Left kidney (tissue), 2 donors: ENCODE results near the gene RGS7. TPM values are rescaled to one million over a fixed set of nuclear protein-coding genes. Genes with fewer than 3 reads are reported as not detected.
"Not testable (repeated sequence)": the region's sequence is repeated elsewhere in the genome, so short reads cannot be mapped to it uniquely, and the experiment has no call there.

Source experiments
- DNase-seq: peaks from one replicate; pipeline ENCODE4 v3.0.0-alpha.2; 2013
- polyA plus RNA-seq: library from polyadenylated mRNA; unstranded; fragments of 120-200 nt; gene quantifications from one replicate; pipeline ENCODE4 v1.2.1, GENCODE V29; 2013; ENCODE audit not compliant: insufficient read length

The RGS7 gene
- polyA plus RNA-seq, 1 donor = 6.7 TPM

DNA sequence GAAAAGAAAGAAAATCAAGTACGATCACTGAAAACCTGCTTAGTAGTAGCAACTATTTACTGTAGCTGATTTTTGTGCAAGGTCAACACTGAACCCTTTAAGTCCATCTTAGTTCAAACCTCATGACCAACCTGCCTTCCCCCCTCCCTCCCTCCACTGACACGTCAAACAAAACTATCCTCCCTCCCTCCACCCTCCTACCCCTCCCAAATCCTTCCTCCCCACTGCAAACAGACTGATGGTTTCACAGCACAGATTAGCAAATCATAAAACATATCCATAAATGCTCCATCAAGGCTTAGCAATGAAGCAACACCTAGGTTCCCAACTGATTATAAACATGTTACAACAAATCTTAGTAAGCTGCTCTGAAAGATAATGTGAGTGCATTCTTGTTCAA lies 580.8 kb downstream of the RGS7 start:
- no peak for DNase-seq

DNA sequence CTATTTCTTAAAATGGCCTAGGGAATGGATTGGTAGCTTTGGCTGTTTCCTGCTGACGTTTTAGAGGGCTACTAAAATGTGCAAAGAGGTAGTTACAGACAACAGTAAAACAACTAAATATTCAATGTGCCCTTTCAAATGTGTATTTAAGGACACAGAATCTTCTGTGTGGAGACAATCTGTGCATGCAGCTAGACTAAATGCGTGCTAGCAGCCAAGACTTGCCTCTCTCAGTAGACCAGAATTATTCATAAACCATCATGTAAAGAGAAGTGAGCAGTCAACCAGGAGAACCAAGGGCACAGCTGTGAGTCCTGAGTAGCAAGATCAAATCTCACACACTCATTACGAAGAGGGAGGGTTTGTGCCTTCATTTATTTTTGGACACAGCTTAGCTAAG lies 584.9 kb downstream of the RGS7 start:
- no peak for DNase-seq

DNA sequence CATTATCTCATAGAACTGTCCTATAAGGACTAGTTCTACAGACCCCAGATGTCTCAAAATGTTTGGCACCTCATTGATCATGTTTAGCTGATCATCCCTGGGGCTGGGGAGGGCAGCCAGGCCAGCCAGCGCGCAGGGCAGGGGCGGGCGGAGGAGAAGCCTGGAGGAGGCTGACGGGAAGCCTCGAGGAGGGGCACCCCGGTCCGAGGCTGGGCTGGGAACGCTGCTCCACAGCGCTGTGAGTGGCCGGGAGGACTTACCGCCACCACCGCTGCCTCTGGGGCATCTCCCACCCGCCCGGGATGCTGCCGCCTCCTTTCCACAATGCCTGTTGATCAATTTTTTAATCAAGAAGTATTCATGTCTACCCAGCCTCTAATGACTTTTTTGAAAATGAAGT lies 585.6 kb downstream of the RGS7 start:
- no peak for DNase-seq

DNA sequence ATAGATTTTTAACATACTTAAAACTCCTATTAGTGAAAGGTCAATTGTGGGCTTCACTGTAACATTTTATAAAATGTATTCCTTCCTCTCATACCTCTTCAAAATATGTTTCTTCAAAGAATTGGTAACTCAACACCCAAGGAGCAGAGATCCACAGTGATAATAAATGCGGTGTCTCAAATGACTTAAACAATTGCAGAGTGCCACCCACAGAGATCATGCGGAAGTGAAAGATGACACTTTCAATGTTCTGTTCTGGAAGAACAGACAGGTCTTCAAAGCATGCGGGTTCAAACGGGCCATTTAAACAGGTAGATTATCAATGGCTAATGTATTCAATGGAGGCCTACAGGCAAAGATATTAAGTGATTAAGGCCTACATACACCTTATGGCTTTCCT lies 588.0 kb downstream of the RGS7 start:
- no peak for DNase-seq

GRCh38 chr1:240766831-240767230 lies 590.2 kb downstream of the RGS7 start:
- DNase-seq = no peak

DNA sequence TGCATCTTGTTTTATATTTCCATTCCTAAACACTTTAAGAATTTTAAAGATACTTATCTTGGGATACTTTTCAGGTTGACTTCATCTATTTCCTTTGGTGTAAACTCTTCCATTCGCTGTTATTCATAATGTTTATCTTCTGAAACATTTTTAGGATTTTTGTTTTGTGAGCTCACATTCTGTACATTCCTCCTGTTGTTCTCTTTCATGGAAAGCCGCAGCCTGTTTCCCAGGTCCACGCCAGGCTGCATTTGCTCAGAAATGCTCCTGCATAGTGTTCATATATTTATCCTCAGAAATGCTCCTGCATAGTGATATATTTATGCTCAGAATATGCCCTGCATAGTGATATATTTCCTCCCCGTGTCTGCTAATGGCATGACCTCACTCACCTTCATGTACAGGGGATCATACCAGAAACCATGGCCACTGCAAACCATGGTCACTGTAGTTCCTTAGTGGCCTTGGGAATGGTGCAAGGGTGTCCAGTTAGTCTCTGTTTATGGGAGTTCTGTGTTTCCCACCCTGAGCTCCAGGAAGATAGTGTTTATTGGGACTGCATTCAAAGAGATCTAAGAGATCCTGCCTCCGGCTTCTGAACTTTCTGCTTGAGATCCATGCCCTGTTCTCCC lies 591.2 kb downstream of the RGS7 start:
- no peak for DNase-seq

DNA sequence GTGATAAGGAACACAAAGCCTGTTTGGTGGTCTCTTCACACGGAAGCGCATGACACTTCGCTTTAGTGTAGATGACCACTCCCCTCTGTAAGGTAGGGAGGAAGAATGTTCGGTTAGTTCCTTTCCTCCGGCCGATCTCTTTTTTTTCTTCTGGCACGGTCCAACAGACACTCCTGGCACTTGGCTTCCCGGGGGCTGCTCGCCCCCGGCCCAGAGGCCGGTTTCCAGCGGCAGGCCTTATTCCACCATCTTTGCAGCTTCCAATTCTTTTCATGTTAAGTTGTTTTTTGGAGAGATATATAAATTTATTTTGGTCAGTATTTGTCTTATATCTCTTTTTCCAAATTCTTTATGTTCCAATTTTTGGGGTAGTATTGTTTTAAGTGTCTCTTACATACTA lies 593.2 kb downstream of the RGS7 start:
- no peak for DNase-seq

- not testable (repeated sequence) for DNase-seq
These were observed 593.9 kb downstream of the RGS7 start for GRCh38 chr1:240763095-240763494.

DNA sequence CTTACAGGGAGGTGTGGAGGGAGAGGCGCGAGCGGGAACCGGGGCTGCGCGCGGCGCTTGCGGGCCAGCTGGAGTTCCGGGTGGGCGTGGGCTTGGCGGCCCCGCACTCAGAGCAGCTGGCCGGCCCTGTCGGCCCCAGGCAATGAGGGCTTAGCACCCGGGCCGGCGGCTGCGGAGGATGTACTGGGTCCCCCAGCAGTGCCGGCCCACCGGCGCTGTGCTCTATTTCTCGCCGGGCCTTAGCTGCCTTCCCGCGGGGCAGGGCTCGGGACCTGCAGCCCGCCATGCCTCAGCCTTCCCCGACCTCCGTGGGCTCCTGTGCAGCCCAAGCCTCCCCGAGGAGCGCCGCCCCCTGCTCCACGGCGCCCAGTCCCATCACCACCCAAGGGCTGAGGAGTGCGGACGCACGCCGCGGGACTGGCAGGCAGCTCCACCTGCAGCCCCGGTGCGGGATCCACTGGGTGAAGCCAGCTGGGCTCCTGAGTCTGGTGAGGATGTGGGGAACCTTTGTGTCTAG lies 594.5 kb downstream of the RGS7 start:
- DNase-seq = not testable (repeated sequence)

DNA sequence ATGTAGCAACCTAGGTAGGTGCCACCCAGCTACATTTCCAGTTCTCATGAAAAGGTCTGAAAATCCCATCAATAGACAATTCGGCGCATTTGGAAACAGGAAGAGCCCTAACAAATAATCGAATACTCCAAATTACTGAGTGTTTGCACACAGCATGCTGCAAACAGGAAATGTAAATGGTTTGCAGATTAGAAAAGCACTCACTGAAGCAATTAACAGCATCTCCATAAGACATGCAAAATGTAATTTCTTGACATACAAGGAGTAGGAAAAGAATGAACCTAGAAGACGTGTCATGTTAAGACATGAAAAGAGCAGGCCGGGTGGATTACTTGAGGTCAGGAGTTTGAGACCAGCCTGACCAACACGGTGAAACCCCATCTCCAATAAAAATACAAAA lies 598.2 kb downstream of the RGS7 start:
- not testable (repeated sequence) for DNase-seq

DNA sequence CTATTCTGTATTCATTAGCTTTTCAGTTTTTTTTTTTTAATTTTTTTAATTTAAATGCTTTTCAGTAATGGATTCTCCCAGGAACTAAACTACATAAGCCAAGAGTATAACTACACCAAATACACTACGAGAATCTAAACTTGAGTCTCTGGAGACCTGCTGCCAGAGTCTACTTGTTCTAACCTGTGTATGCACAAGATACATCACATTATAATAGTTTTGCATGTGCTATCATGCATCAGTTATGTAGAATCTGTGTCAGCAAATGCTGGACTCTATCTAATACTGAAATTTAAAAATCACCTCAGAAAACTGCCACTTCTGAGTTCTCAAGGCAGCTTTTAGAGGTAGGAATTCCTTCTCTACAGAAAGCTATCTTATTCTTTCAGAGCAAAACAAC lies 598.7 kb downstream of the RGS7 start:
- DNase-seq = no peak

- DNase-seq = no peak
These were observed 609.1 kb downstream of the RGS7 start for GRCh38 chr1:240747907-240748306.

- DNase-seq = no peak
These were observed 613.3 kb downstream of the RGS7 start for GRCh38 chr1:240743705-240744104.

DNA sequence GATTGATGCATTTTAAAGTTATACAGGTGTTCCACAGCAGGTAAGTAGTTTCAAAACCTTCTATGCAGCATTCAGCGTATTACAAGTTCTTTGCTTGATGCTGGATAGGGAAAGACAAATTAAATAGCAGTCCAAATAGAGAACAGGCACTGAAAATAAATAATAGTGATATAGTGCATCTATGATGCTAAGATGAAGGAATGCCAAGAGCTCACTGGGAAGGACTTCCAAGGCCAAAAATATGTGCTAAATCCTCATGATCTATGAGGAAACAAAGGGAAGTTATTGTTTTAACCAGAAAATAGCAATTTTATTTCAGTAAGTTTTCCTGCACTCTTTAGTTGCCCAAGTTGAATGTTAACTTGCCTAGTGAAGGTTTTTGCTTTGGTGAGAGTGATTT lies 617.3 kb downstream of the RGS7 start:
- no peak for DNase-seq

DNA sequence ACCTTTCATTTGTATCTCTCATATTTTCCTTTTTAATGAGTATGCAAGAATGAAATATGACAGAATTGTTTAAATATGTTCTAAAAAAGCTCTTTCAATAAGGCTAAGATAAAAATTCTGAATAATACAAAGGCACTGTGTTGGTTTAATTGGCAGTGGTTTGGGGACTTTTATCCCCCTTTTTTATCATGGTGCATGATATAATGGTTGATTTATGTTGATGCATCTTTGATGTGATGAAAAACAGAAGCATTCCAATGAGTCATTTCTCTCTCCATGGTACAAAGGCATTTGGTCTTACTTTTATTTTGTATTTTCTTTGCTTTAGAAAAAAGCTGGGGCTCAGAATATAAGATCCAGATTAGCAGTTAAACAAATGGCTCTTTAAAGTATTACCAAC lies 617.9 kb downstream of the RGS7 start:
- no peak for DNase-seq

DNA sequence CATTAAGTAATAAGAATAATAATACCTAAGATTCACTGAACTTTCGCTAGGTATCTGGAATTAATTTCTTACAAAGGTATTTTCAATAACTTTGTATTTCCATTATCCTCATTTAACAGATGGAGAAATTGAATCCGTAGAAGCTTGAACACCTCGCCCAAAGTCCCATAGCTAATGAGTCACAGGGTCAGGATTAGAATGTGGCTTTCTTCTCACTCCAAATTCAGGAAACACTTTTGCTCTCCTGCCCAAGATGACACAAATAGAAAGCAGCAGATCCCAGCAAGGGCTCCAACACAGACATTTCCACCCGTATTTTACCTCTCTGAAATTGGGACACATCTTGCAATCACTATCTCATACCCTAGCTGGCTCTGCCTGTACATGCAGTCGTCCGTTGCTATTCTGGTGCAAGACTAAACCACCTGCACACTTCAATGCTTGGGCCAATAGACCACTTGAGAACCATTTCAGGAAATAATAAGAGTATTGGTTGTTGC lies 619.2 kb downstream of the RGS7 start:
- DNase-seq = no peak

GRCh38 chr1:240737298-240737697 lies 619.7 kb downstream of the RGS7 start:
- no peak for DNase-seq

GRCh38 chr1:240734705-240735104 lies 622.3 kb downstream of the RGS7 start:
- not testable (repeated sequence) for DNase-seq

DNA sequence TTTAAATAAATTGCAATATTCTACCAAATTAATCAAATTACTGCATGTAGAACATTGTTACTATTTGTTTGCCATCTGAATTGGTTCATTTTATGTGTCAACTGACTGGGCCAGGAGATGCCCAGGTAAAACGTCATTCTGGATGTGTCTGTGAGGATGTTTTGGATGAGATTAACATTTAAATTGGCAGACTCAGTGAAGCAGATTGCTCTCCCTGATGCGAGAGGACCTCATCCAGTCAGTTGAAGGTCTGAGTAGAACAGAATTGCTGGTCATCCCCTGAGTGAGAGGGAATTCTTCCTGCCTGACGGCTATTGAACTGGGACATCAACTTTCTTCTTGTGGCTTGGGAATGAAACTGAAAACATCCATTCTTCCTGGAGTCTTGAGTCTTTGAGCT lies 623.0 kb downstream of the RGS7 start:
- DNase-seq = no peak

GRCh38 chr1:240732390-240732789 lies 624.6 kb downstream of the RGS7 start:
- DNase-seq = peak; percentile 55
